NK-92 treated with Interleukin-12 subunit alpha and Interleukin-12 subunit beta, amount 100 ng/mL, for 24 hours (cell line): ENCODE data around the gene VWA5B2.
A peak's percentile ranks its signal among the peaks of the same experiment; 100 is the strongest.
"Not testable (repeated sequence)": the region's sequence is repeated elsewhere in the genome, so short reads cannot be mapped to it uniquely, and the experiment has no call there.

Experiments used
- DNase-seq: peaks from one replicate; lab custom pipeline; 2025; lab: John Stamatoyannopoulos, UW

VWA5B2 gene

GRCh38 chr3:184242297-184242685 lies 12.9 kb downstream of the VWA5B2 start:
- DNase-seq, result no peak

- peak; percentile 76 for DNase-seq
Observed at GRCh38 chr3:184248454-184249411, 19.3 kb downstream of the VWA5B2 start, which contains the start of gene ALG3. ALG3 (minus strand) TSS chr3:184248962; CDS start chr3:184248940, 22 bp downstream.

GRCh38 chr3:184249412-184250166 lies 20.2 kb downstream of the VWA5B2 start, which contains the start of gene EEF1AKMT4:
EEF1AKMT4 (plus strand) TSS chr3:184249672; CDS start chr3:184249695, 23 bp downstream.
- DNase-seq, result peak; percentile 98

GRCh38 chr3:184250167-184250828 lies 20.9 kb downstream of the VWA5B2 start:
- peak; percentile 83 for DNase-seq

GRCh38 chr3:184255291-184256039 lies 26.1 kb downstream of the VWA5B2 start:
- DNase-seq, result peak; percentile 25

- no peak for DNase-seq
Observed at GRCh38 chr3:184257083-184257915, 27.9 kb downstream of the VWA5B2 start.

GRCh38 chr3:184258926-184259325 lies 29.5 kb downstream of the VWA5B2 start:
- DNase-seq, result no peak

- no peak for DNase-seq
Observed at GRCh38 chr3:184259396-184259877, 30.1 kb downstream of the VWA5B2 start.

GRCh38 chr3:184259878-184260723 lies 30.7 kb downstream of the VWA5B2 start:
- DNase-seq, result no peak

GRCh38 chr3:184260724-184261269 lies 31.4 kb downstream of the VWA5B2 start:
- no peak for DNase-seq

GRCh38 chr3:184261270-184261853 lies 32.0 kb downstream of the VWA5B2 start, which contains the start of gene CAMK2N2:
CAMK2N2 (minus strand) TSS chr3:184261553; CDS start chr3:184261285, 268 bp downstream.
- DNase-seq, result no peak

- DNase-seq, result no peak
Observed at GRCh38 chr3:184261854-184262763, 32.7 kb downstream of the VWA5B2 start.

- DNase-seq, result no peak
Observed at GRCh38 chr3:184262764-184263179, 33.4 kb downstream of the VWA5B2 start.

GRCh38 chr3:184267249-184267648 lies 37.9 kb downstream of the VWA5B2 start:
- DNase-seq, result not testable (repeated sequence)

- no peak for DNase-seq
Observed at GRCh38 chr3:184272269-184272668, 42.9 kb downstream of the VWA5B2 start.

- DNase-seq, result no peak
Observed at GRCh38 chr3:184275381-184275701, 46.0 kb downstream of the VWA5B2 start.
